NCI-H2227 (cell line): Measurements from ENCODE around the gene PLEKHH1.
"Not testable (repeated sequence)": the region's sequence is repeated elsewhere in the genome, so short reads cannot be mapped to it uniquely, and the experiment has no call there.

Source experiments
- DNase-seq: peaks from one replicate; lab custom pipeline; 2025; ENCODE audit not compliant: unreplicated experiment; lab: John Stamatoyannopoulos, UW

The PLEKHH1 gene

GRCh38 chr14:67529947-67530935 is 2.8 kb upstream of the PLEKHH1 start:
- DNase-seq: no peak

DNA sequence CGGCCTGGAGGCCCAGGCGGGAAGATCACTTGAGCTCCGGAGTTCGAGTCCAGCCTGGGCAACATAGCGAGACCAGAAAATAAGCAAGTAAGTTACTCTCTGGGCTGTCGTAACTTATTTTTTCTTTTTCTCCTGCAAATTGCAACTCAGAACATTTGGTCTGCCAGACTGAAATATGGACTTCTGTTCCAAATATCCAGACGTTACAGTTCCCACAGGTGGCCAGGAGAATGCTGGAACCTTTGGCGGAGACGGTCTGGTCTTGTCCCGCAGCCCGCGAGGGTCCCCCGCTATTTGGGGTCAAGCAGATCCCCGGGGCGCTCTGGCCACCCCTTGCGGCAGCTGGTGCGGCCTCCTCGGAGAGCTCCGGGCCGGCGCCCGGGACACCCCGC is 488 bp upstream of the PLEKHH1 start:
- no peak for DNase-seq

DNA sequence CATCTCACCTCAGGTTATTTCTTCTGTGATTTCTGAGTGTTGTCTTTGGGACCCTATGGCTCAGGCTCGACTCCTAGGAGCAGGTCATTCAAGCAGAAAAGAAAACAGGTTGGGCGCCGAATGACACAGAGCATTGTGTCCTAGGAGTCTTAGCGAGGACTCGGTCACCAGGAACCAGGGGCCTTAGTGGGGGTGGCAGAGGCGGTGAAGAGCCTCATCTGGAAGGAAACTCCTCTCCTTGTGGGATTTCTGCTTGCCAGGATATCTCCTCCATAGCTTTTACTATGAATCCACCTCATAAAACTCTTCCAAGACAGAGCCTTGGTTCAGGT is 630 bp downstream of the PLEKHH1 start:
- DNase-seq: no peak

GRCh38 chr14:67536087-67536486 is 3.0 kb downstream of the PLEKHH1 start:
- DNase-seq: no peak

DNA sequence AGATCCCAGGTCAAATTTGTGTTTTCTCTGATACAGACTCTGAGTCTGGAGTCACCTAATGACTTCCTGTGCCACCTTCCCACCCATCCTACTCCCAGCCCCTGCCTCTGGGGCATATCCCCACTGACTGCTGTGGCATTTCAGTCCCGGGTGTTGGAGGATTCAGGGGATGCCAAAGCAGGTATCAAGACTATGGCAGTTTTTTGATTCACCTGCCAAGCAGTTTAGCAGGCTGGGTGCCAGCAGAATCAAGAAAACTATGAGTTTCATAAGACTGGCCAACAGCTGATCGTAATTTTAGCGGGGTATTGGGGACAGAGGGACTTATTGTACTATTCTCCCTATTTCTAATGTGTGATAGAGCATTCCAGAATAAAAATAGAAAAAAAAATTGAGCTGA is 4.6 kb downstream of the PLEKHH1 start:
- DNase-seq: no peak

DNA sequence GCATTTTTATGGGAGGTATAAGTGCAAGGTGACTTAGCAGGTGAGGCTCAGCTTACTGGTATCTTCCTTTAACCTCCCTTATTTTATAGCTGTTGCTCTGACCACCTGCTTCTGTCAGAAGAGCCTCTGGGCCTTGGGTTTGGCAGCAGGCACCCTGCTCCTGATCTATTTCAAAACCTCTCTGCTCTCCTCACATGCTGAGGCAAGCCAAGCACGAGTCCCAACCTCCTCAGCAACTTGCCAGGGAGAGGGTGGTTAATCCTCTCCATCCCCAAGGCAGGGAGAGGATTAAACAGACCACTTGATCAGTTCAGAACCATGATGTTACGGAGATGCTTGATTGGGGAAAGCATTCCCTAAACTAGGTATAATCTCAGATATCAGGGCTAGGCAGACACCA is 5.4 kb downstream of the PLEKHH1 start:
- no peak for DNase-seq

DNA sequence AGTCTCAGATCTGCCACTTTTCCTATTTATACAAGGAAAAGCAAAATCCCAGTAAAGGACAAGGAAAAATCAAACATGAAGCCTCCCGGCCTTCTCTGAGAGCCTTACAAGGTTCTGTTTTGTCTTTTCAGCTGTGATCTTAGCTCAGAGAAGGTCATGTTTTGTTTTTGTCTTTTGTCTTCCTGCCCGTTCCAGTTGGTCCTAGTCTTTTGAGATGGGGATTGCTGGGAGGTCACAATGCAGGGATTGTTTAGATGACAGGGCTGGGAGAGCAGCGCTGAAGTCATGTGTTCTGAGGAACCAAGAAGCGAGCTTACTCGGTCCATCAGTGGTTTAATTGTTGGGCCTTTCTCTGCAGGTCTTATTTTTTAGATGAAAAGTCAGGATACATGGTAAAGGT is 6.0 kb downstream of the PLEKHH1 start:
- no peak for DNase-seq

GRCh38 chr14:67541448-67542387 is 8.6 kb downstream of the PLEKHH1 start:
- no peak for DNase-seq

GRCh38 chr14:67542620-67543019 is 9.5 kb downstream of the PLEKHH1 start:
- not testable (repeated sequence) for DNase-seq

- DNase-seq: no peak
These were observed 11.5 kb downstream of the PLEKHH1 start for GRCh38 chr14:67544590-67544989.

DNA sequence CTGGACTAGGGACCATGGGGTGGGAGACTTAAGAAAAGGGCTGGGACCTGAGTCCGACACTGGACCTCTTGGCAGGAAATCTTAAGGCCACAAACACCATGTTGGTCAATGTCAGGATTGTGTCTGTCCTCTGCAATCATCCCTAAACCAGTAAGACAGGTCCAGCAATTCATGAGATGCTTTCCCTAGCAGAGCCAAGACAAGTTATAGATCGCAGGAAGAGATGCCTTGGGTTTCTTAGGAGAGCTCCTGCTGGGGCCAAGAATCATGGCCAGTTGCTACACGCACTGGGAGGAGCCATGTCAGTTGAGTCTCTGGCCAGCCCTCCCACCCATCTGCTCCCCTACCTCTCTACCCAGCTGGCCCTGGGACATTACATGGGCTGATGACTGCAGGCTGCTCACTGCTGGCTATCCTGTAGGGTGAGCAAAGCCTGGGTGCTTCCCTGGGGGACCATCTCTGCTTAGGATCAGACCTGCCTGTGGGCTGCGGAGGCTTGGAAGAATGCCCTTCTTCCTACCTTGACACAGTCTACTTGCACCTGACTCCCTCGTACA is 14.2 kb downstream of the PLEKHH1 start:
- no peak for DNase-seq

GRCh38 chr14:67549734-67550133 is 16.6 kb downstream of the PLEKHH1 start:
- DNase-seq: no peak

- no peak for DNase-seq
These were observed 18.0 kb downstream of the PLEKHH1 start for GRCh38 chr14:67551123-67551522.

- no peak for DNase-seq
These were observed 18.9 kb downstream of the PLEKHH1 start for GRCh38 chr14:67551940-67552339.

DNA sequence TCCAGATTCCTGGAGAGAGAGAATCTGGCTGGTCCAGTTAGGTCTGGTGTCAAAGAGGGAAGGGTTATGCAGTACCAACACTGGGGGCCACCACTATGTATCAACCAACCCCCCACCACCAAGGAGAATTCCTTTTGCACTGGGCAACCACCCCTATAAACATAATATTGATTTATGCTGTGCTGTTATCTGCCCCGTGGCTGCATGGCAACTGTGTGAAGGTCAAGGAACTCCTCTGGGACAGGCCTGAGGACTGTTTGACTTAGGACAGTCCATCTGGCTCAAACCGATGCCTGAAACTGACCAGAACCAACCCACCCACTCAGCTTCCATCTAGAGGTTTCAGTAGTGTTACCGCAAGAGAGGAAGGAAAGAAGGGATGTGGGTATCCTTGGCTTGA is 20.5 kb downstream of the PLEKHH1 start:
- no peak for DNase-seq

DNA sequence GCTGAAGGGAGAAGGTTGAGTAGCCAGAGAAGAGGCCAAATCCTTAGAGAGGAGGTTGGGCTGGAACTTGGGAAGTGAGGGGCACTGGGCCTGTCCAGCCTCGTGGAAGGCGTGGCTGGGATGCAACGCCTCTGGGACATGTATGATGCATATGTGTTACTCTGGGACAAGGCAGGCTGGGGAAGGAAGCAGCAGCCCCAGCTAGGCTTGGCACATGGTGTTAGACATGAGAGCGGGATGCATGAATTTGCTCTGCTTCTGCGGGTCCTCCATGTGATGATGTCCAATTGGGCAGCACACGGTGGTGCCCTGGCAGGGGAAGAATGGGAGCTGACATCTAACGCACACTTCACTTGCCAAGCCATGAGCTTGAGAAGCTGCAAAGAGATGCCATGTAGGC is 21.3 kb downstream of the PLEKHH1 start:
- DNase-seq: no peak

DNA sequence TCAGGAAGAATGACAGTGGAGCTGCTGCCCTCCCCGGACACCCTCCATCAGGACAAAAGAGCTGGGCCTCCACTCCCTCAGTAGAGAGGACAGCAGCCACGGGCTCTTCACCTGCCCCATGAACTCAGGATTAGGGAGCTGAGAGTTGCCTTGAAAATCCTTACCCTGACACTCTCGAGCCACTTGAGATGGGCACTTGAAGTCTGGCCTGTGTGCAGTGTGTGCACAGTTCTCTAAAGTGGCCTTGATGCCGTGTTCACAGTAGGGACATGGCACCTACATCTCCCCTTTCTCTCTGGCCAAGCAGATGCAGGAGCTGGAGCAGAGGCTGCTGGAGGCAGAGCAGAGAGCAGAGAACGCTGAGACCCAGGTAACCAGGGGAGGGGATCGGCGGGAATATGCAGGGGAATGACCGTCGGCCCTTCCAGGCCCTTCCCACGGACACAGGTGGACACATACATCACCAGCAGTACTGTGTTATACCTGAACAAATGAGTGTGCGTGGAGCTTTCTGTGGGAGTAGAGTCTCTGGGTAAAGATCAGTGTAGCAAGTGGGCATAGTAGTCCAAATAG is 22.5 kb downstream of the PLEKHH1 start:
- no peak for DNase-seq

DNA sequence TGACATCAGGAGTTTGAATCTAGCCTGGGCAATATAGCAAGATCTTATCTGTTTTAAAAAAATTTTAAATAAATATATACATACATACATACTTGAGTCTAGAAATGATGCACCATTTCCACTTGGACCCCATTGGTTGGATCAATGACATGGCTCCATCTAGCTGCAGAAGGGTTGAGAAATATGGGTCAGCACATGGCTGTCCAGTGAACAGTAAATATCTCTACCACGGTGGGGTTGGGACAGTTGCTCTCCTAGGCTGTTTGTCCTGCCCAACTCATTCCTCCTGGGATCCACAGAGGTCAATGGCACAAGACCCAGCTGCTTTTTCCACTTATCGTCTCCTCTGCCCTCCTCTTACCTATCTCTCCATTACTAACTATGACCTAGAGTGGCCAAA is 23.6 kb downstream of the PLEKHH1 start:
- no peak for DNase-seq

- no peak for DNase-seq
These were observed 24.0 kb downstream of the PLEKHH1 start for GRCh38 chr14:67557118-67557517.

DNA sequence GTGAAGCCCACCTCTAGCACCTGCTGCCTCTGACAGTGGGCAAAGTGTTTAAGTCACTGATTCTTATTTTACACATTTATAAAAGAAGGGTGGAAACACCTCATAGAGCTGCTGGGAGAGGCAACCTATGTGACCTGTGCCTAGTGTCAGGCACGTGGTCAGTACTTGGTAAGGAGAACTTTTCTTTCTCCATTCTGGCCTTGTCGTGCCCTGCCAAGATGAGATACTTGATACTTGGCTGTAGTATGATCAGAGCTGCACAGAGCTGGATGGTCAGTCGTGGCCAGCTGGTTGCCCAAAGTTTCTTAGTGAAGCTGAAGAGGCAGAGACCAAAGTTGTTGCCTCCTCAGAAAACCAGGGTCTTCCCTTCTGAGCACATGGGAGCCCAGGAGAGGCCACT is 24.6 kb downstream of the PLEKHH1 start:
- no peak for DNase-seq

DNA sequence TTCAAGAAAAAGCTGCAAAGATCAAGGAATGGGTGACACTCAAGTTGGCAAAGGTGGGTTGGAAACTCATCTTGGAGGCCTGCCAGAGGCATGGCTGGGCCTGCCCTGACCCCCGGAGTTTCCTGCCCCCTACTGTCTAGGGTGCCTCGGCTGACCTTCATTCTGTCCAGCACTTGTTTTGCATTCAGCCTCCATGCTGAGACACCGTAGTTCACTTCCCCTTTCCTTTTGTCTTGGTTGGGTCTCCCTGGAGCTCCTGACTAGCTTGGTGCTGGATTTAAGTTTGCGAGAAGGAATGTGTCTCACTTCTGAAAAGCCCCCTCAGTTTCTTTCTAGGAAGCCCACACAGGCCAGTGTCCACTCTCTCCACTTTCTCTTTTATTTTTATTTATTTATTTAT is 26.5 kb downstream of the PLEKHH1 start:
- no peak for DNase-seq
